ENCODE data around the gene GABARAP. TPM values are rescaled to one million over a fixed set of nuclear protein-coding genes. Genes with fewer than 3 reads are reported as not detected.

The GABARAP gene
- total RNA-seq, 4 donors from 2014 or later, result 350 to 658 (median 462) TPM

GRCh38 chr17:7229504-7229903, 12.7 kb downstream of the GABARAP start:
- TF ChIP-seq CTCF (IDR thresholded peaks at IDR 0.05; ENCODE audit: low read depth), result no peak

- no peak for TF ChIP-seq CTCF (IDR thresholded peaks at IDR 0.05; ENCODE audit: low read depth)
These were observed 13.3 kb downstream of the GABARAP start for GRCh38 chr17:7228920-7229319.

GRCh38 chr17:7226721-7227710, 15.2 kb downstream of the GABARAP start:
- no peak for TF ChIP-seq CTCF (IDR thresholded peaks at IDR 0.05; ENCODE audit: low read depth)

- no peak for TF ChIP-seq CTCF (IDR thresholded peaks at IDR 0.05; ENCODE audit: low read depth)
These were observed 16.4 kb downstream of the GABARAP start for GRCh38 chr17:7225711-7226331.

GRCh38 chr17:7224661-7225111, 17.6 kb downstream of the GABARAP start:
- TF ChIP-seq CTCF (IDR thresholded peaks at IDR 0.05; ENCODE audit: low read depth), result no peak

GRCh38 chr17:7224110-7224509, 18.1 kb downstream of the GABARAP start:
- no peak for TF ChIP-seq CTCF (IDR thresholded peaks at IDR 0.05; ENCODE audit: low read depth)

- TF ChIP-seq CTCF (IDR thresholded peaks at IDR 0.05; ENCODE audit: low read depth), result no peak
These were observed 18.9 kb downstream of the GABARAP start for GRCh38 chr17:7223375-7223774.
